ENCODE results near the gene SIGLEC1. TPM values are rescaled to one million over a fixed set of nuclear protein-coding genes. Genes with fewer than 3 reads are reported as not detected.

The SIGLEC1 gene
- total and polyA plus RNA-seq, 2 of the 8 experiments (the other 6 are each of a cell fraction or from before 2014, with no cell fraction given): 0.02 TPM; not detected in 1

GRCh38 chr20:3691306-3691705, 21.1 kb downstream of the SIGLEC1 start:
- Histone ChIP-seq H3K9ac (replicated peaks in 1 of 4; ENCODE audit: extremely low read depth in 1 of 4, low read depth in 3 of 4, low read length in 3 of 4) (no peak overlapping the region), H3K9me3 (ENCODE audit: insufficient read depth in 2 of 2, low read depth in 1 of 2, low read length in 1 of 2) (peaks cover under 1 to 1% of the 10 kb centered on the region in 2 experiments; a peak in 2 of 4 replicates), H2AK5ac (ENCODE audit: low read depth, low read length) (no peak overlapping the region; the same call in 1 of the 2 replicates), H3K27me3 (replicated peaks in 1 of 4; ENCODE audit: control insufficient read depth in 3 of 4, extremely low read depth in 1 of 4, insufficient read depth in 3 of 4, low read length in 3 of 4) (0 out of 7 replicates have a peak, but pooled peaks cover 0 to 4% (median 0%) of the 10 kb centered on the region in 4 experiments), H3K4me3 (ENCODE audit: extremely low read depth in 1 of 4, insufficient read depth in 2 of 4, low read depth in 3 of 4, low read length in 4 of 4) (no peak overlapping the region), H2BK15ac (ENCODE audit: low read length) (no peak overlapping the region), H3K4me1 (replicated peaks in 1 of 4; ENCODE audit: control insufficient read depth in 3 of 4, insufficient read depth in 4 of 4, low read length in 3 of 4) (peaks cover 0 to 2% (median 0%) of the 10 kb centered on the region in 4 experiments; a peak in 1 of 7 replicates), H2AFZ (ENCODE audit: low read length) (no peak overlapping the region), H4K20me1 (replicated peaks in 1 of 2; ENCODE audit: control insufficient read depth in 1 of 2, insufficient read depth in 2 of 2, low read length in 2 of 2) (no peaks in the 10 kb centered on the region), H3K56ac (replicated peaks; ENCODE audit: insufficient read length, low read depth, low read length) (no peak overlapping the region), H3K79me2 (ENCODE audit: control insufficient read depth in 1 of 2, insufficient read depth in 2 of 2, low read length in 2 of 2) (no peaks in the 10 kb centered on the region), H3K14ac (ENCODE audit: insufficient read length) (no peak overlapping the region), H4K91ac (replicated peaks; ENCODE audit: insufficient read length, low read length) (no peak overlapping the region), H3K36me3 (ENCODE audit: control insufficient read depth in 2 of 4, insufficient read depth in 4 of 4, low read length in 3 of 4) (no peaks in the 10 kb centered on the region), H2BK5ac (ENCODE audit: low read depth, low read length) (no peak overlapping the region), H3K4me2 (ENCODE audit: insufficient read depth in 1 of 2, low read depth in 2 of 2, low read length in 2 of 2) (no peak overlapping the region), H3K4ac (replicated peaks; ENCODE audit: insufficient read length, low read depth, low read length) (no peak overlapping the region), H3K23ac (ENCODE audit: insufficient read length) (no peak overlapping the region), H2BK12ac (ENCODE audit: low read depth, low read length) (no peak overlapping the region; the same call in 1 of the 2 replicates), H3K79me1 (ENCODE audit: low read depth, low read length) (no peaks in the 10 kb centered on the region), H4K5ac (ENCODE audit: insufficient read length, low read depth, low read length) (no peak overlapping the region), H2BK120ac (replicated peaks; ENCODE audit: low read depth, low read length) (no peak overlapping the region), H3K18ac (ENCODE audit: extremely low read depth, low read length) (no peak overlapping the region), H3K27ac (ENCODE audit: low read depth, low read length) (no peak overlapping the region), H4K8ac (ENCODE audit: extremely low read depth, insufficient read depth, low read length) (no peak overlapping the region), H2BK20ac (ENCODE audit: low read length) (no peak overlapping the region), H3K23me2 (ENCODE audit: low read depth, low read length) (no peaks in the 10 kb centered on the region)
- ChIA-PET POLR2A (ENCODE audit: partially characterized antibody) (no interaction called here), CTCF (ENCODE audit: partially characterized antibody) (interaction anchor here (0.7 to 45.1 kb wide), 4 partner anchors 5 to 58 kb away, joined by 3 to 1432 read pairs (median 718); partner anchors contain the start of genes ADAM33 and SIGLEC1)
- 90% methylated on average over 15 of the region's 16 CpGs; no CpG with 5 or more reads in 1 of the 2 experiments for WGBS, 2 experiments (ENCODE audit: extremely low coverage in 1 of 2, insufficient coverage in 1 of 2, insufficient read length in 1 of 2, insufficient replicate concordance in 2 of 2, low coverage in 1 of 2, low lambda C conversion rate in 2 of 2, missing lambda C conversion rate in 1 of 2)
- FAIRE-seq: no peak
- DNase-seq (ENCODE audit: low read depth in 1 of 2, low spot score in 2 of 2): no peak
- no peak for TF ChIP-seq EP300 (IDR thresholded peaks at IDR 0.05; ENCODE audit: borderline replicate concordance in 1 of 2, low read depth in 2 of 2, low read length in 2 of 2)
- TF ChIP-seq JUND (IDR thresholded peaks at IDR 0.05; ENCODE audit: low read length): no peak
- no peak for TF ChIP-seq RAD21 (IDR thresholded peaks at IDR 0.05 in 1 of 2, conservative IDR thresholded peaks at IDR 0.05 in 1 of 2; ENCODE audit: low read depth in 2 of 2, low read length in 2 of 2)
- no peak for TF ChIP-seq KDM4A (IDR thresholded peaks at IDR 0.05; ENCODE audit: low read depth, low read length, severe bottlenecking)
- no peak for TF ChIP-seq GTF2F1 (IDR thresholded peaks at IDR 0.05; ENCODE audit: borderline replicate concordance, low read depth, low read length)
- no peak for TF ChIP-seq CTBP2 (IDR thresholded peaks at IDR 0.05; ENCODE audit: borderline replicate concordance, insufficient read depth, insufficient read length, low read length)
- TF ChIP-seq SUZ12 (IDR thresholded peaks at IDR 0.05; ENCODE audit: low read length): no peak
- no peak for TF ChIP-seq SAP30 (IDR thresholded peaks at IDR 0.05; ENCODE audit: insufficient read depth, insufficient replicate concordance, low read length)
- no peak for TF ChIP-seq TBP (IDR thresholded peaks at IDR 0.05; ENCODE audit: low read depth, low read length)
- no peak for TF ChIP-seq RBBP5 (IDR thresholded peaks at IDR 0.05; ENCODE audit: borderline replicate concordance, low read depth, low read length)
- no peak for TF ChIP-seq FOSL1 (IDR thresholded peaks at IDR 0.05; ENCODE audit: insufficient read depth, low read depth, low read length)
- TF ChIP-seq CEBPB (IDR thresholded peaks at IDR 0.05; ENCODE audit: low read depth, low read length): no peak
- TF ChIP-seq RXRA (IDR thresholded peaks at IDR 0.05; ENCODE audit: insufficient read depth, low read depth, low read length): no peak

All from H1 (cell line).